ENCODE results near the gene VSIR. TPM values are rescaled to one million over a fixed set of nuclear protein-coding genes. Genes with fewer than 3 reads are reported as not detected.

VSIR gene
- total and polyA plus RNA-seq, 9 donors, result 19.9 to 94.1 (median 57.2) TPM

- no peak for DNase-seq
- Histone ChIP-seq H3K4me1 (ENCODE audit: insufficient read depth) (peaks cover 10% of the 10 kb centered on the region), H3K4me3 (no peak overlapping the region), H3K27me3 (no peaks in the 10 kb centered on the region), H3K9me3 (no peaks in the 10 kb centered on the region), H3K36me3 (no peaks in the 10 kb centered on the region), H3K27ac (no peak overlapping the region)
- TF ChIP-seq POLR2A (IDR thresholded peaks at IDR 0.05) (no peak), EP300 (IDR thresholded peaks at IDR 0.05) (no peak), CTCF (IDR thresholded peaks at IDR 0.05) (no peak)
- intact Hi-C loops (cut with DNase I), result no loop called here
- WGBS, 3 donors, result 91 to 92% (median 91%) methylated on average over 8 of the region's 8 CpGs
These were observed 33.9 kb downstream of the VSIR start for GRCh38 chr10:71739358-71739900.

- Histone ChIP-seq H3K27ac (peak overlapping the region in 1 of 2 donors; percentile 36), H3K9me3 (no peaks in the 10 kb centered on the region), H3K4me3 (no peak overlapping the region), H3K4me1 (ENCODE audit: insufficient read depth) (peaks cover 10% of the 10 kb centered on the region), H3K36me3 (no peaks in the 10 kb centered on the region), H3K27me3 (no peaks in the 10 kb centered on the region)
- no peak for TF ChIP-seq POLR2A (IDR thresholded peaks at IDR 0.05)
- no peak for TF ChIP-seq EP300 (IDR thresholded peaks at IDR 0.05)
- no peak for TF ChIP-seq CTCF (IDR thresholded peaks at IDR 0.05)
- DNase-seq, result no peak
- intact Hi-C loops (cut with DNase I), result no loop called here
- WGBS, 3 donors, result 26 to 31% (median 29%) methylated on average over 3 of the region's 3 CpGs
These were observed 35.5 kb downstream of the VSIR start for GRCh38 chr10:71737834-71738197.

- no peaks in the 10 kb centered on the region for H3K36me3 ChIP-seq
- H3K4me1 ChIP-seq (ENCODE audit: insufficient read depth), result peaks cover 10% of the 10 kb centered on the region
- no peak for TF ChIP-seq CTCF (IDR thresholded peaks at IDR 0.05)
- TF ChIP-seq EP300 (IDR thresholded peaks at IDR 0.05), result no peak
- no peak for TF ChIP-seq POLR2A (IDR thresholded peaks at IDR 0.05)
- H3K27me3 ChIP-seq, result no peaks in the 10 kb centered on the region
- DNase-seq, result no peak
- no peak overlapping the region for H3K4me3 ChIP-seq
- intact Hi-C loops (cut with DNase I), result no loop called here
- H3K27ac ChIP-seq, result peak overlapping the region in 1 of 2 donors; percentile 36
- WGBS, 3 donors, result 72 to 73% (median 73%) methylated on average over 12 of the region's 12 CpGs
- no peaks in the 10 kb centered on the region for H3K9me3 ChIP-seq
These were observed 36.1 kb downstream of the VSIR start for GRCh38 chr10:71737001-71737833.

GRCh38 chr10:71736570-71736952 lies 36.8 kb downstream of the VSIR start:
- WGBS, 3 donors, result 92 to 96% (median 93%) methylated on average over 2 of the region's 2 CpGs
- H3K36me3 ChIP-seq, result no peaks in the 10 kb centered on the region
- H3K9me3 ChIP-seq, result no peaks in the 10 kb centered on the region
- peaks cover 10% of the 10 kb centered on the region for H3K4me1 ChIP-seq (ENCODE audit: insufficient read depth)
- no peak for DNase-seq
- H3K27me3 ChIP-seq, result no peaks in the 10 kb centered on the region
- no peak overlapping the region for H3K4me3 ChIP-seq
- H3K27ac ChIP-seq, result no peak overlapping the region
- TF ChIP-seq CTCF (IDR thresholded peaks at IDR 0.05), result no peak
- no peak for TF ChIP-seq POLR2A (IDR thresholded peaks at IDR 0.05)
- TF ChIP-seq EP300 (IDR thresholded peaks at IDR 0.05), result no peak
- intact Hi-C loops (cut with DNase I), result no loop called here
